Superior temporal gyrus (tissue), 1 donor: ENCODE data around the gene PTPRQ.

Experiments
- DNase-seq: peaks from one replicate; pipeline ENCODE4 v3.0.0-alpha.2; 2016; ENCODE audit errors: extremely low spot score

PTPRQ gene

DNA sequence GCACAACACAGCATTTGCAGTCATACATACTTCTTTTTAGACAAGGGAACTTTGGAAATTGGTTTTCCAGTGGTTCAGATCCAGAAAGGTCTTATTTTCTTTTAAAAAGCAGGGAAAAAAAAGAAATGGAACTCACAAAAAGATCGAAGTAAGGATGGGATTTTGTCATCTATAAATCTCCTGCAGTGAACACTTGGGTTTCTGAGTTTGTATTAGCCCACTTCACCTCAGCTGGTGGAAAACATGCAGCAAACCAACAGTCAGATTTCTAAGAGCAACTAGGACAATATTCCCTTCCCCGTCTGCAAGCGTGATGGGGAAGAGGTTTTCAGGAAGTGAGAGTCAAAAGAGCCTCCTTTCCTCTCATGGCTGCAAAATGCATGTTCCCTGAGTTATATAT is 277.3 kb downstream of the PTPRQ start:
- no peak for DNase-seq
